ENCODE results near the gene LRRC4C.

LRRC4C gene

DNA sequence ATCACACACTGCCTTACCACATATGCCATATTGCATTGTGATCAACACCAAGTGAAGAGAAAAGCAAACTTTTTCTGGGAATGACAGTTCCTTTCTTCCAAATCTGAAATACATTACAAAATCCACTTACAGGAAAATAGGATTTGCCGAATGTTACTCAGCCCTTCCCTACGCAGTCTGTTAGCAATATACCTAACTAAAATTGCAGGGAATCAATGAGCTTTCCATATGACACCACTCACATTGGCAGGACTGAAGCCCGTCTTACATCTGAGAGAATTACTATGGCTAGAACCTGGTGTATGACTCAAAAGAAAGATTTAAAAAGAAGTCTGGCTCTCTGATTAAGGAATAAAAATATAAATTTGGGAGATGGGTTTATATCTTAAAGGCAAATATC, 136.0 kb downstream of the LRRC4C start:
- DNase-seq (ENCODE audit: low read depth in 2 of 2): no peak

DNA sequence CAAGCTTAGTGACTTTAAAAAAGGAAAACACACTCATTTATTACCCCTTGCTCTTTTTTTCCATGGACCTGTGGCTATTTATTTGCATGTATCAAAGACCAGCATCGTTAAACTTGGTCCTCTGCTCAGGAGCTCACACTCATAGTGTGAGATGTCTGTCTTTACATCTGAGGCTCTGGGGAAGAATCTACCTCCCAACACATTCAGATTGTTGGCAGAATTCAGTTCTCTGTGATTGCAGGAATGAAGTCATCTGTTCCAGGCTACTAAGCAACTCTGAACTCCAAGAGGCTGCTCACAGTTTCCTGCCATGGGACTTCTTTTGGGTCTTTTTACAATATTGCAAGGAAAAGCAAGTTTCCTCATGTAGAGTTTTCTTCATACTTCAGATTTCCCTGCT, 138.8 kb downstream of the LRRC4C start:
- no peak for DNase-seq (ENCODE audit: low read depth in 2 of 2)

DNA sequence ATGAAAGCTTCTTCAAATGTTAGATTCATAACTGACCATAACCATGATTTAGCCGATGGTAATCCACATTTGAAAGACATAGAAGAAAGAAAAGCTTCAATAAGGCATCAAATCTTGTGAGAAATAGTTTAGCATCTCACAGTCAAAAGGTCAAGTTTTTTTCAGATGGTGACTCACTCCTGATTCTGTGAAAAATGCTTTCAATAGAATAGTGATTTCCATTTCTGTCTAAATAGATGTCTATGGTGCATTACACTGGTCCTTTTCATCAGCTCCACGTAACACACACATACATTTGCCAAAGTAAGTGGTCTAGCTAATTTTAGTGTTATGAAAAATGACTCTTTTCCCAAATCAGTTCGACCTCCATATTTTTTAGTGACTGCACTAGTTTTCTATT, 139.2 kb downstream of the LRRC4C start:
- DNase-seq (ENCODE audit: low read depth in 2 of 2): no peak

DNA sequence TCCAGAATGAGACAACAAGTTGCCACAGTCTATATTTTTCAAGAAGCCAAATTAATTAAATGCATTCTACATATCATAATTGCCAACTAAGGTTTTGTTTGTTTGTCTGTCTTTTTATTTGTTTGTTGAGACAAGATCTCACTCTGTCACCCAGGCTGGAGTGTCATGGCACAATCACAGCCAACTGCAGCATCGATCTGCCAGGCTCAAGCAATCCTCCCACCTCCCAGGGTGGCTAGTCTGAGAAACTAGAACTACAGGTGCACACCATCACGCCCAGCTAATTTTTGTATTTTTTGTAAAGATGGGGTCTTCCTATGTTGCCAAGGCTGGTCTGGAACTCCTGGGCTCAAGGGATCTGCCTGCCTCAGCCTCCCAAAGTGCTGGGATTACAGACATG, 140.0 kb downstream of the LRRC4C start:
- no peak for DNase-seq (ENCODE audit: low read depth in 2 of 2)

DNA sequence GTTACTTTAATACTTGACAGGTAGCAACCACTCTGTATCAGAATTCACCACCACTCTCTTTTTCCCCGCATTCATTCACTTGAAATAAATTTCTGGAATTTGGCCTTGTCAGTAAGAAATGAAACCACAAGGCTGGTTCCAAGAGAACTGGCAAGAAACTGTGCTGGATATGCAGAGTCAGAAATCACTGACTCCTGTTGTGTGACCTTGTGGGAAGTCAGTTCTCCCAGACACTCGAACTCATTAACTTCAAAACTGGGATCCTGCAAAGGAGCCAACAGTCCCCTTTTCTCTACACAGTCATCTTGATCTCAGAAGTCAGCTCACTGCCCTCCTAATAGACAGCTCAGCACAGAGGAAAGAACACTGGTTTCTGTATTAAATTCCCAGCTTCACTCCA, 142.7 kb downstream of the LRRC4C start:
- no peak for DNase-seq (ENCODE audit: low read depth in 2 of 2)

DNA sequence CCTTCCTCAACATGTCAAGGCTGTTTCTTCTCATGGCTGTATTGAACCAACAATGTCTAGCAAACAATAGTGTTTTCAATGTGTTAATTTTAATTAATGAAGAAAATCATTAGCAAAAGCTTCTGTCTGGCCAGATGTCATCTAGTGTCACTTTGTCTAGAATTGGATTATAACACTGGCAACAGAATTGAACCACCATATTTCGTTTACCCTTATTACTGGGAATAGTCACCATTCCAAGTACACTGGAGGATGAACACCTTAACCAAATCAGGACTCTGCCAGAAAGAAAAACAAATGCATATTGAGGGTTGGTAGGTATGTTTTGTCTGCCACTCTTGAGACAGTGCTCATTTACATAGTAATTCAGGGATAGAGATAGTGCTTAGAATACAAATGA, 146.2 kb downstream of the LRRC4C start:
- DNase-seq (ENCODE audit: low read depth in 2 of 2): no peak

DNA sequence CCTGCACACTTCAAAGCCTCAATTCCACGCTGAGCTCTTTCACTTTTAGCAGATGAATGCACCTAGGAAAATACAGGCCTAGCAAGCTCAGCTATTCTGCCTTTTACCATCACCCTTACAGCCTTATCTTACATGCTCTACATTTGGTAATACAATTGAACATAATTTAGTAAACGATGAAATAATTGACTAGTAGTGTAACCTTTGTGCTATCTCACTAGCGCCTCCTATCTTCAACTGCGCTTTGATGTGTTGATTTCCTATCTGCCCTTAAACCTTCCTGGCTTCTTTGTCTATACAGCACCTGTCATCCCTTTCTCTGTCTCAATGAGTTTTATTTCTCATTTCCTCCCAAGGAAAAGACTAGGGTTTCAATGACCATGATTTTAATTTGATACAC, 149.7 kb downstream of the LRRC4C start:
- DNase-seq (ENCODE audit: low read depth in 2 of 2): no peak

DNA sequence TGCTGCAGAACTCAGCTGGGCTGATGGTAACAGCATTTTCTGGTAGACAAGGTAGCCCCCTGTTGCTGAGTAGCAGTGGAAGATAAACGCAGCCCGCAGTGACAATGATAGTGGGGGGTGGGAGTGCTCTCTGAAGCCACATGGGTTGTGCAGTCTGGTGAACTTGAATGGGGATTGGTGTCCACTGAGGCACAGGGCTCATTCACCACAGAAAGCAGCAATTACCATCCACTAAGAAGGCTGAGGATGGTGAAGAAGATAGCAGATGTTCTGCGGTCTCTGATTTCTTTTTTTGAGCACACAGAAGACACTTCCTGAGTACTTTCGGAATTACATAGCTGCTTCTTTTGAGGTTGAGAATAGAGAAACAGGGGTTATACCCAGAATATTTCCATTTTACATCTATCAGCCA, 150.3 kb downstream of the LRRC4C start:
- no peak for DNase-seq (ENCODE audit: low read depth in 2 of 2)

DNA sequence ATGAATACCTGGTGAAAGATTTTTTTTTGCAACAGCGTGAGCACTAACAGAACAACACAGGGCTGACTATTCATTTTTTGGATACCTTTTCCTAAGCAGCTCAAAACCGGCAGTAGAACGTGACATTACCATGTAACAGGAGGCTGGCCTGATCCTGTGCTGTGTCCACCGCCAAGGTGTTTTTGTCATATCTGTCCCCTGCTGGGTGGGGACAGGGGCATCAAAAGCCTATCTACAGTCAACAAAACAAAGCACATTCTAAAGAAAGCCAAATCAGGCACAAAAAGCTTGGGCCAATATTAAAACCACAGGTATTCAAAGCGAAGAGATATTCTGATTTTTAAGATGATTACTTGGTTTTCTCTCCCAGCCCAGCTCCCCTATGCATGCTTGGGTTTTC, 151.2 kb downstream of the LRRC4C start:
- no peak for DNase-seq (ENCODE audit: low read depth in 2 of 2)

DNA sequence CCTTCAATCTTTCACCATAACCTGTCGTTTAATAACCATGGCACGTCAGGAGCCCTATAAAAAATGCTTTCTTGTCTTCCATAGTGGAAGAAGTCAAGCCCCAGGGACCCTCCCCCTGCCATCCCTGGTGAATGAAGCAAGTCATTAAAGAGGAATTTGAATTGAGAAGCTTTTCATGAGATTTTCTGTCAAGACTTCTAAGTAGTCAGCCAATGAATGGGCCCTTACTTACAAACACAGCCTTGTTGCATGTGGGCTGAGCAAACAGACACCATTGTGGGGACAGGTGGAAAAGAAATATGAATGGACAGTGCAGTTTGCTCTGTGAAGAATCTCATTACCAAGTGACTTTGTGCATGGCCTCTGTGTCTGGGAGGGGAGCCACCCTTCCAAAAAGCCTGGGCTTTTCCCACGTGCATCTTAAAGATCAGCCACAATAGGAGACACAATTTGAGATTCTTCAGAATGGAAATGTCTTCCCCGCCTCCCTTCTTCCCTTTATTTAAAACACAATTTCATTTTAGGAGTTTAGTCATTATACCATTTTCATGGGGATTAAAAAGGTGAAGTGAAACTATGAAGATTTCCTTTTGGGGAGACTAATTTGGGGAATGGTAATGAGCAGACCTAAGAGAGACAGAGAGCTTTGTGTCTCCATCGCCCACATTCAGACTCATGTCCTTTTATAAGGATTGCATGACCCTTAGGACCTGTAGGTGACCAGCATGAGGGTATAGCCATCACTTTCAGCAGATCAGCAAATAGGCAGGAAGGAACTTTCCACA, 152.0 kb downstream of the LRRC4C start:
- no peak for DNase-seq (ENCODE audit: low read depth in 2 of 2)

DNA sequence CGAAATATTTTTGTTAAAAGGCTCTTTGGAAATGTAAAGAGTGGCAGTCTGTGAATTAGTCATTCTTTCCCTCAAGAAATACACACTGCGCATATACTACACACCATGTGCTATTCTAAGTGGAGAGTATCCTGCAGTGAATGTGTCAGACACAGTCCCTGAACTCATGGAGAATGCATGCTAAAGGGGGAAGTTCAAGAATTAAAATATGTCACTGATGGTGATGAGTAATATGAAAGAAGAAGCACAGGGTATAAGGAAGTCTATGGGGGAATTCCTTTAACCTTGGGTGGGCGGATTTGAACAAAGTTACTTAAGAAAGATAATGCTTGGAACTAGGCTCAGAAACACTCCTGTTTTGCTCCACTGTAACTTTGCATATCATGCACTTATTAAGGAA, 153.0 kb downstream of the LRRC4C start:
- no peak for DNase-seq (ENCODE audit: low read depth in 2 of 2)

DNA sequence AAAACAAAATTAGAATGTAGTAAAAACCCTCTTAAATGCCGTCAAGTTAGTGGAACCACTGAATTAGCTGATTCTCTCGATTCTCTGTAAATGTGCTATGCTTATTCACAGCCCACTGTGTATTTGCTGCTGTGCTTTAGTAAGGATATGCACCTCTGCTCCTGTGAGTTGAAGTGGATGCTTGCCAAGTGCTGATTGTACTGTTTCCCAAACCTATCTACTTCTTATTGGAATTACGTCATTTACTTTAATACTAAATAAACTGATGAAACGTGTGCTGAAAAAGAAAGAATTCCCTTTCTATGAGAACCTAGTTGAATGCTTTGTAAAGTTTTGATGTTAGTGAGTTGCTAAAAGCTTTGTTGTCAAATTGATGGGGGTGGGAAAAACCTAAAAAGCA, 158.4 kb downstream of the LRRC4C start:
- no peak for DNase-seq (ENCODE audit: low read depth in 2 of 2)

DNA sequence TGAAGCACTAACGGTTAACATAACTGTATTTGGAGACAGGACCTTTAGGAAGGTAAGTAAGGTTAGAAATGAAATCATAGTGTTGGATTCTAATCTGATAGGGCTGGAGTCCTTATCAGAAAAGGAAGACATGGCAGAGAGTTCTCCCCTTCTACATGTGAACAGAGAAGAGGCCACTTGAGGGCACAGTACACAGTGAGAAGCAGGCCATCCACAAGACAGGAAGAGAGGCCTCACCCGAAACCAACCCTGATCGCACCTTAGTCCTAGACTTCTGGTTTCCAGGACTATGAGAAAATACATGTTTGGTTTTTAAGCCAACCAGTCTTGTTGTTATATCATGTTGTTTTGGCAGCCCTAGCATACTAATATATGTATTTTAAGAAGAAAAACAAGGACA, 170.0 kb downstream of the LRRC4C start:
- DNase-seq (ENCODE audit: low read depth in 2 of 2): no peak

DNA sequence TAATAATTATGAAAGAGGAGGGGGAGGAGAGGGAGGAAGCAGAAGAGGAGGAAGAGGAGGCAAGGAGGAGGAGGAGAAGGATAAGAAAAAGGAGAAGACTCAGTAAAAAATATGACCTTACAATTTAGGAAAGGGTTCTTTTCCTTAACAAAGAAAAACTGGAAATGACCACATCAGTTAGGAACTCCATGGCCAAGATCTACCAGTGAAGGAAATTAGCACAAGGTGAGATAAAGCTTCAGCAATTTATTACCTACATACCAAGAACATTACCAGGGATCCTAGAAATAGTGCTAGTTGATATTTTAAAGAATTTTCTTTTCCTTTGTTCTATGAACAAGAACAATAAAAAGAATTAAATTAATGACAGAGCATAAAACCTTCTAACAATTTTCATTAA, 172.7 kb downstream of the LRRC4C start:
- no peak for DNase-seq (ENCODE audit: low read depth in 2 of 2)

DNA sequence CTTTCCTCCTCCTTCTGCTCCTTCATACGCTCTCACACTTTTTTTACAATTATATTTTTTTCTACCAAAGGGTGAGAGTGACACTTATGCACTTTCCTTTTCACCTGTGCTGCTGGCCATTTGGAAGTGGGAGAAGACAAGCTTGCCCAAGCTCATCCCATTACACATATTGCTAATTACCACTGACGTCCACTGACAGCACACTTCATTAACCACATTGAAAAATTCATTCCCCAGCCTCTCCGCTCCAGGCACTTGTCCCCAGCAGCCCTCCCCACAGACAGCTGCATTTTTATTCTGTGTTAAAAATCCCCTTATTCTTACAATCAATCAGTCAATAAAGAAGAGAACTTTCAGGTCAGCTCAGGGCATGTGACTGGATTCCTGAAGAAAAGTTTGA, 175.1 kb downstream of the LRRC4C start:
- no peak for DNase-seq (ENCODE audit: low read depth in 2 of 2)

DNA sequence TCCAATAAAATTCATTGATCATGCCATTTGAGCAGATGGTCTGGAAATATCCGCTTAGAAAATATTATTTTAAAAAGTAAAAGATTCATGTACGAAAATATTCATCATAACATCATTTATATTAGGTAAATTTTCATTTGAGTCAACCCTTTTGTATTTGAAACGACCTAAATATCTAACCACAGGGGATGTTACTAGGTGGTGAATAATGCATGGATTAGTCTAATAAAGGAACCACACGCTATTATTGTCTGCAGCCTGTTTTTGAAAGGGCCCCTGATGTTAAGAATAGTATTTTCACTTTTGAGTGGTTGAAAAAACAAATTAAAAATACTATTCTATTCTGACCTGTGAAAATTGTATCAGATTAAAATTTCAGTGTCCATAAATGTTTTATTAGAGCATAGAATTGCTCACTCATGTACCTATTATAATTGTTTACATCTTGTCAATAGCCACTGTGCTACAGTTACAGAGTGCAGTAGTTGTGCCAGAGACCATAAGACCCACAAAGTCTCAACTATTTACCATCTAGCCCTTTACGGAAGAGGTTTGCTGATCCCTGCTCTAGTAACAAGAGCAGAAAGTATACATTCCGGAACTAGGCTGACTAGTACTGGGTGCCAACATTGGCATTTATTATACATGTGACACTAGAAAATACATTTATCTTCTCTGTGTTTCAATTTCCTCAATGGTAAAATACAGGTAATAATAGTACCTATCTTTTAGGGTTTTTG, 176.1 kb downstream of the LRRC4C start:
- DNase-seq (ENCODE audit: low read depth in 2 of 2): no peak

DNA sequence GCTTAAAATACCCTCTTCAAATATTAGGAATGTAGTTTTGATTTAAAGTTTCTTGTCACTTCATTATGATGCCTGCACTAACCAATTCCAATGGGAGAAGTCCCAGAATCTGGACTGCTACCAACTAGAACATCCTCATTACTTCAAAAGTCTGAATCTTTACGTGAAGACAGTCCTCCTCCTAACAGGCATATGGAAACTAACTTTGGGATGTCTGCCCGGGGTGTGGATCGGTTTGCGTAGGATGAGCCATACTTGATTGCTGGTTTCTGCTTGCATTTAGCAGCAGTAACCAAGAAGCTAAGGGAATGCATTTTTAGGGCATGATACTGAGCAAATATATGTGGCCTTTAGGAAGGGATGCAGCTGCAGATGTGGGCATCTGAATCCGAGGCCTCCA, 177.1 kb downstream of the LRRC4C start:
- DNase-seq (ENCODE audit: low read depth in 2 of 2): no peak

DNA sequence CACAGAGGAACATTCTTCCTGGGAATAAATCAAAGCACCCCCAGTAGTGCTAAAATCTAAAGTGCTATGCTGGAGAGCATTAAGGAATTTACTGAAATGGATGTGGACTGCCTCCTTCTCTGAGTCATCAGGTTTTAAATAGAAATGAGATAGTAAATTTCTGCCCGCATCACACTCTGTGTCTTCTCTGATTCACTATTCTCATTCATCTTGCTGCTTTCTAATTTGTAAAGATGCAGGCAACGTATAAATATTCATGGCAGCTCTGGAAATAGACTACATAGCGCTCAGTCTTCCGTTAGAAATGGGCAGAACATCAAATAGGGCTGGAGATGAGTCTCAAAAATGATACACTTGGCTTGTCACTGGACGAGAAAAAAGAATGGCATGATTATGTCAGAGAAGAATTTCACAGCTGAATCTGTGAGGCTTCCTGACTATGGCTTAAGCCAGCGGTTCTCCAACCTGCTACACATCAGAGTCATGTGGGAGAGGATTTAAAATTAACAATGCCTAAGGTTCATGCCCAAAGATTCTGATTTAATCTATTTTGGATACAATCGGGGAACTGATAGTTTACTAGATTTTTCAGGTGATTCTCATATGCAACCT, 178.2 kb downstream of the LRRC4C start:
- DNase-seq (ENCODE audit: low read depth in 2 of 2): no peak

DNA sequence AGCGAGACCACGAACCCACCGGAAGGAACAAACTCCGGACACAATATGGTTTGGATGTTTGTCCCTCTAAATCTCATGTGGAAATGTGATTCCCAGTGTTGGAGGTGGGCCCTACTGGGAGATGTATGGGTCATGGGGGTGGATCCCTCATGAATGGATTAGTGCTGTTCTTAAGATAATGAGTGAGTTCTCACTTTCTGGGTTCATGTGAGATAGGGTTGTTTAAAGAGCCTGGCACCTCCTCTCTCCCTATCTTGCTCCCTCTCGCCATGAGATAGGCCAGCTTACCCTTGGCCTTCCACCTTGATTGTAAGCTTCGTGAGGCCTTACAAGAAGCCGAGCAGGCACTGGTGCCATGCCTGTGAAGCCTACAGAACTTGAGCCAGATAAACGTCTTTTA, 184.6 kb downstream of the LRRC4C start:
- no peak for DNase-seq (ENCODE audit: low read depth in 2 of 2)

DNA sequence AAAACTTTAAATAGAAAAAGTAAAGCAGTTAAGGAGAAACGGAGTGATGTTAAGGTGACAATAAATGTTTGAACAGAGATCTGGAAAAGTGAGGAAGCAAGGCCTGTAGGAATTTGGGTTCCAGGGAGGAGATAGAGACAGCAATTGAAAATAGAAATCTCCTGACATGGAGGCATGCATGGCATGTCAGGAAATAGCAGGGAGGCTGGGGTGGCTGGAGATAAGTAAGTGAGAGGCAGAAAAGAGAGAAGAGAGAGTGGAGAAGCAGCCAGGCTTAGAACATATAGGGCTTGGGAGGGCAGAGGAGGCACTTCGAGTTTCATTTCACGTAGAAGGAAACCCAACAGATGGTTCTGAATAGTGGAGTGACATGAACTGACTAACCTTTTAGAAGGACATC, 185.5 kb downstream of the LRRC4C start:
- DNase-seq (ENCODE audit: low read depth in 2 of 2): no peak

DNA sequence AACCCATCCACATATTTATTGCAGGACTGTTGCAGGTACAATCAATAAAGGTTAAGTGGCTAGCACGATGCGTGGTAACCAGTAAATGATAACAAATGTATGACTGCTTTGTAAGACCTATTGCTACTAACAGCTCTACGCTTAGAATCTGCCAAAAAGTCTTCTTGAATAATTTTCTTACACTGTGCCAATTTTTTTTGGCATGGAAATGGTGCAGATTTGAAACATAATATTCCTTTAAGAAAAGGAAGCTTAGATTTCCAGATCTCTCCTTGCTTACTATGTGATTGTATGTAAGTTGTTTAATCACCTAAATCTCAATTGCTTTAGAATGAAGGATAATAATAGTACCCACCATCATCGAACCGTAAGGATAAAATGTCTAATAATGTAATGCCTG, 192.0 kb downstream of the LRRC4C start:
- no peak for DNase-seq (ENCODE audit: low read depth in 2 of 2)

DNA sequence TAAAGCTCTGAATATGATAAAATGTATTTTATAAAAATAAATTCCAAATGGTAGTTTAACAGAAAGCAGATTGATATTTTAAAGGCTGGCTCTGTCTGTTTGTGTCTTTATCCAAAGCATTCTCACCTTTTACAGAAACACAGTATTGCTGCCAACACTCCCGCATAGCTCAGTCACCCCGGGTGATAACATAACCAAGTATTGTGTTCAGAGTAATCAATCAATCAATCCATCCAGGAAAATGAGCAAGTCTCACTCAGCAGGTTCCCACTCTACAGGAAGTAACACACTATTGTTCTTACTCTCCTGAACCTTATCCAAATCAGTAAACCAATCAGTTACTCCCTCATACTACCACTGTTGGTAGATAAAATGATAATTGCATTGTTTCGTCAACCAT, 203.4 kb downstream of the LRRC4C start:
- DNase-seq (ENCODE audit: low read depth in 2 of 2): no peak

DNA sequence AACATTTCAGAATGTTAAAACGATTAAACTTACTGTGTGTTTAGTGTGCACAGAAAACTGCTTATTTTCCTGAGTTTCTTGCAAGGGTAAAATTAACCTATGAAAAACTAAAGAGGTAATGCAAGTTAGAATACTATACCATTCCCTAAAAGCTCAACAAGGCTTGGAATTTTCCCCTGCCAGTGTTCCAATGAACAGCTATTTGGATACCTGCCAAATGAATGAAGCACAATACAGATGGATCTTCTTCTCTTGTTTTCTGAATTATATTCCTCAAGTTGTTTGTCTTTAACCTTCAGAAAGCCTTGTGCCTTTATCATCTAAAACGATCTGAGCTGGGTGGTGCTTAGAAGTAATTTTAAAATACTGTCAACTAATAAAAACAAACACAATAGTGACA, 204.5 kb downstream of the LRRC4C start:
- no peak for DNase-seq (ENCODE audit: low read depth in 2 of 2)

Measured in stimulated activated CD4-positive, alpha-beta T cell treated with anti-CD3 and anti-CD28 coated beads, Interleukin-12 subunit alpha, Interleukin-12 subunit beta, amount 100 ng/mL, for 24 hours (primary cell).